Cardiac muscle cell (in vitro differentiated cells and primary cell): ENCODE data around the gene ABAT. TPM values are rescaled to one million over a fixed set of nuclear protein-coding genes. Genes with fewer than 3 reads are reported as not detected.

Experiments used
- DNase-seq, 2 donors: peaks; one replicate each; pipeline versions ENCODE4 v3.0.0 to v3.0.0-alpha.2; 2010 to 2017; ENCODE audit warnings: low read depth in 1 of 2, low spot score in 1 of 2
- H3K27ac ChIP-seq: fragments of 200-600 bp; sonication (generic); 2 replicates; pipeline ENCODE4 v1.5.1; 2016
- H3K27me3 ChIP-seq: fragments of 200-600 bp; sonication (generic); 2 replicates; pipeline ENCODE4 v1.6.0; 2016; ENCODE audit warnings: control low read depth
- H3K36me3 ChIP-seq: fragments of 200-600 bp; sonication (generic); 2 replicates; pipeline ENCODE4 v1.5.1; 2016; ENCODE audit warnings: control low read depth
- H3K4me1 ChIP-seq: fragments of 200-600 bp; sonication (generic); 2 replicates; pipeline ENCODE4 v1.8.1; 2017; ENCODE audit warnings: low read depth, mild to moderate bottlenecking, mixed run types
- H3K4me3 ChIP-seq: fragments of 200-600 bp; sonication (generic); 2 replicates; pipeline ENCODE4 v1.5.1; 2016; ENCODE audit warnings: mild to moderate bottlenecking
- H3K9me3 ChIP-seq: fragments of 200-600 bp; sonication (generic); 2 replicates; pipeline ENCODE4 v1.5.1; 2017; ENCODE audit warnings: low read depth, mild to moderate bottlenecking, control low read depth
- CTCF ChIP-seq: IDR thresholded peaks from 2 replicates; pipeline ENCODE4 v1.5.1; 2012; ENCODE audit warnings: low read depth, mild to moderate bottlenecking, low read length
- polyA plus RNA-seq: library from polyadenylated mRNA; unstranded; fragments of >200 nt; fragmentation: Nextera tagmentation; extraction: Ambion mirVana; gene quantifications from 2 replicates; pipeline ENCODE4 v1.2.1, GENCODE V29; 2016
- total RNA-seq: library from RNA; depleted of rRNA; stranded (reverse); fragments of >200 nt; gene quantifications from 2 replicates; pipeline ENCODE4 v1.2.3, GENCODE V29; 2016

ABAT gene
- total and polyA plus RNA-seq, 2 experiments from 2014 or later: 54.4 to 71.4 TPM

DNA sequence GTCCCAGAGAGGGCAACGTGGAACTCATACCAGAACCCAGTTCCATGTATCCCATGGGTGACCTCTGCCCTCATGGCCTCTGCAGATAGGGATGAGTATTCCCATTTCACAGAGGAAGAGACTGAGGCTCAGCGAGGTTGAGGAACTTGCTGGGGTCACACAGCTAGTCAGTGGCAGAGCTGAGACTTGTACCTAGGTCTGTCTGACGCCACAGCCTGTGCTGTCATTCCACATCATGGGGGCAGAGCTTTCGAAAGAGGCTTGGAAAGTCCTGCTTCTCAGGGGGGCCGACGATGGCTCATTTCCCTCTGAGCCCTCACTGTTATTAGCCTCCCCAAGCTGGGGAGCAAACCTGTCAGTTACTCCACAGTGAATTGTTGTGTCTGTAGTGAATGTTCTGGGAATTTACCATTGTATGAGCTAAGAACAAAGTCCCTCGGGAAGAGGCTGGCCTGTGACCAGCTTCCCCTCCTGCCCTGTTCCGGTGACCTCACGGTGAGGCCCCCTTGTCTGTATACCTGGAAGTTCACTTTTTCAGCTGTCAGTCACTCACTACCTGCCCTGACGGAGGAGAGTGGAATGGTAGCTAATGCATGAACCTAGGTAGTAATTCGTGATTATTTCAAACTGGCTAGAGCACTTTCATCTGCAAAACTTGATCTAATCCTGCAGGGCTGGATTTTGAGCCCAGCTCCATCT is 44.0 kb upstream of the ABAT start:
- Histone ChIP-seq H3K9me3 (no peaks in the 10 kb centered on the region), H3K4me3 (no peak overlapping the region), H3K27me3 (no peaks in the 10 kb centered on the region), H3K36me3 (peaks cover 72% of the 10 kb centered on the region), H3K27ac (no peak overlapping the region), H3K4me1 (no peaks in the 10 kb centered on the region)
- DNase-seq: no peak
- no peak for TF ChIP-seq CTCF

GRCh38 chr16:8631373-8631772 is 43.0 kb upstream of the ABAT start:
- no peaks in the 10 kb centered on the region for H3K27me3 ChIP-seq
- no peak overlapping the region for H3K4me3 ChIP-seq
- H3K4me1 ChIP-seq: no peaks in the 10 kb centered on the region
- DNase-seq: peak in 1 of 2 donors; percentile 6
- no peaks in the 10 kb centered on the region for H3K9me3 ChIP-seq
- TF ChIP-seq CTCF: no peak
- peaks cover 73% of the 10 kb centered on the region for H3K36me3 ChIP-seq
- no peak overlapping the region for H3K27ac ChIP-seq

GRCh38 chr16:8631818-8632465 is 42.5 kb upstream of the ABAT start:
- peaks cover 76% of the 10 kb centered on the region for H3K36me3 ChIP-seq
- H3K27me3 ChIP-seq: no peaks in the 10 kb centered on the region
- H3K27ac ChIP-seq: no peak overlapping the region
- no peaks in the 10 kb centered on the region for H3K9me3 ChIP-seq
- no peak for DNase-seq
- no peak overlapping the region for H3K4me3 ChIP-seq
- TF ChIP-seq CTCF: no peak
- no peaks in the 10 kb centered on the region for H3K4me1 ChIP-seq

- H3K27ac ChIP-seq: no peak overlapping the region
- H3K9me3 ChIP-seq: no peaks in the 10 kb centered on the region
- H3K36me3 ChIP-seq: peaks cover 72% of the 10 kb centered on the region
- H3K27me3 ChIP-seq: no peaks in the 10 kb centered on the region
- DNase-seq: no peak
- H3K4me1 ChIP-seq: no peaks in the 10 kb centered on the region
- no peak overlapping the region for H3K4me3 ChIP-seq
- TF ChIP-seq CTCF: no peak
These were observed 41.7 kb upstream of the ABAT start for GRCh38 chr16:8632675-8633182.

DNA sequence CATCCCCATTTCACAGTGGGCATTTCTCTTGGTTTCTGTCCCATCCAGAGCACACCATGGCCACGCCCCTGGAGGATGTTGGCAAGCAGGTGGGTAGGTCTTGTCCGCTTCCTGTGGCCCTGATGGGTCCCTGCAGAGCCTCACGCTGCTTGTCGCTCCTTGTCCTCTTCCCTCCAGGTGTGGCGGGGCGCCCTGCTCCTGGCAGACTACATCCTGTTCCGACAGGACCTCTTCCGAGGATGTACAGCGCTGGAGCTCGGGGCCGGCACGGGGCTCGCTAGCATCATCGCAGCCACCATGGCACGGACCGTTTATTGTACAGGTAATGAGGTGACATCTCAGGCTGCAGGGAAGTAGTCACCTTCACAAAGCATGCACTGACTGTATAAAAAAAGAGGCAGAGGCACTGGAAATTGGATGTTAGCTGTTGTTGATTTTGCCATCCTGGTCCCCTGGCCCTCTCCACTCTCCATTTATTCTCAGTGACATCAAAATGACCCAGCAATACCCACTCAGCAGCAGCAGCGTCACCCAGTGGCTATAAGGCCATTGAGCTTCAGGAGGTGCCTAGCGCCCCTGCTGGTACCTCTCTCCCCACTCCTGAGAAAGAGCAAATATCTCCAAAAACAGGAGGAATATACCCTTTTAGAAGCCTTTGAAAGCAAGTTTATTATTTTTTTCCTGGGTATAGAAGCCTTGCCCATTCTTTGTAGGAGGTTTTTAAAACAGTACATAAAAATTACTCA is 39.3 kb upstream of the ABAT start:
- peak; percentile 46 to 48 for DNase-seq
- Histone ChIP-seq H3K4me1 (no peaks in the 10 kb centered on the region), H3K36me3 (peaks cover 54% of the 10 kb centered on the region), H3K9me3 (no peaks in the 10 kb centered on the region), H3K27me3 (no peaks in the 10 kb centered on the region), H3K4me3 (no peak overlapping the region), H3K27ac (no peak overlapping the region)
- TF ChIP-seq CTCF: peak; percentile 80
